ENCODE results near the gene MLXIP.
A peak's percentile ranks its signal among the peaks of the same experiment; 100 is the strongest.

Gene MLXIP

GRCh38 chr12:122078141-122079032, at the start of gene MLXIP:
Gene MLXIP (plus strand): TSS chr12:122078756. CDS start chr12:122078854, 98 bp downstream.
- H3K27me3 ChIP-seq, result no peaks in the 10 kb centered on the region
- no peaks in the 10 kb centered on the region for H3K36me3 ChIP-seq
- TF ChIP-seq Cebpa-rat (IDR thresholded peaks at IDR 0.05), result no peak
- H3K4me1 ChIP-seq, result peaks cover 66% of the 10 kb centered on the region
- peaks cover 46% of the 10 kb centered on the region for H4K20me1 ChIP-seq
- peaks cover 9% of the 10 kb centered on the region; the same call in 1 of the 2 replicates for H3K9me3 ChIP-seq
- peak within 1 kb of the TSS; percentile 97 for H3K4me2 ChIP-seq
- H3K4me3 ChIP-seq, result peak within 1 kb of the TSS; percentile 95
- H3K27ac ChIP-seq, result peak within 1 kb of the TSS; percentile 98
- peak within 1 kb of the TSS; percentile 97 for H3K9ac ChIP-seq

GRCh38 chr12:122028905-122029560, 49.5 kb upstream of the MLXIP start:
- Histone ChIP-seq H3K4me2 (peak overlapping the region; percentile 97), H3K4me1 (peaks cover 83% of the 10 kb centered on the region), H3K4me3 (peak overlapping the region; percentile 32; the same call in 1 of the 2 replicates), H3K9me3 (no peaks in the 10 kb centered on the region), H3K27me3 (no peaks in the 10 kb centered on the region), H3K9ac (peak overlapping the region; percentile 68; the same call in 1 of the 2 replicates), H3K27ac (peak overlapping the region; percentile 75), H3K36me3 (peaks cover 32% of the 10 kb centered on the region), H4K20me1 (peaks cover 100% of the 10 kb centered on the region)
- no peak for TF ChIP-seq Cebpa-rat (IDR thresholded peaks at IDR 0.05)

GRCh38 chr12:122029620-122030423, 48.7 kb upstream of the MLXIP start:
- peaks cover 100% of the 10 kb centered on the region for H4K20me1 ChIP-seq
- H3K36me3 ChIP-seq, result peaks cover 39% of the 10 kb centered on the region
- peak overlapping the region; percentile 97 for H3K4me2 ChIP-seq
- peaks cover 83% of the 10 kb centered on the region for H3K4me1 ChIP-seq
- peak overlapping the region; percentile 75 for H3K27ac ChIP-seq
- TF ChIP-seq Cebpa-rat (IDR thresholded peaks at IDR 0.05), result no peak
- peak overlapping the region; percentile 68 for H3K9ac ChIP-seq
- no peaks in the 10 kb centered on the region for H3K27me3 ChIP-seq
- H3K4me3 ChIP-seq, result peak overlapping the region; percentile 32
- H3K9me3 ChIP-seq, result no peaks in the 10 kb centered on the region

- peak overlapping the region; percentile 68 for H3K9ac ChIP-seq
- peaks cover 46% of the 10 kb centered on the region for H3K36me3 ChIP-seq
- peak overlapping the region; percentile 32; the same call in 1 of the 2 replicates for H3K4me3 ChIP-seq
- H3K4me2 ChIP-seq, result peak overlapping the region; percentile 97
- peak overlapping the region; percentile 75 for H3K27ac ChIP-seq
- peaks cover 83% of the 10 kb centered on the region for H3K4me1 ChIP-seq
- peaks cover 100% of the 10 kb centered on the region for H4K20me1 ChIP-seq
- no peaks in the 10 kb centered on the region for H3K27me3 ChIP-seq
- TF ChIP-seq Cebpa-rat (IDR thresholded peaks at IDR 0.05), result no peak
- no peaks in the 10 kb centered on the region for H3K9me3 ChIP-seq
Measured at GRCh38 chr12:122030424-122031035, 48.0 kb upstream of the MLXIP start.

- peaks cover 82% of the 10 kb centered on the region for H3K4me1 ChIP-seq
- H3K4me3 ChIP-seq, result no peak overlapping the region
- peak overlapping the region; percentile 75; the same call in 1 of the 2 replicates for H3K27ac ChIP-seq
- H4K20me1 ChIP-seq, result peaks cover 100% of the 10 kb centered on the region
- H3K4me2 ChIP-seq, result peak overlapping the region; percentile 97
- no peak overlapping the region for H3K9ac ChIP-seq
- TF ChIP-seq Cebpa-rat (IDR thresholded peaks at IDR 0.05), result no peak
- peaks cover 57% of the 10 kb centered on the region for H3K36me3 ChIP-seq
- no peaks in the 10 kb centered on the region for H3K9me3 ChIP-seq
- H3K27me3 ChIP-seq, result no peaks in the 10 kb centered on the region
Measured at GRCh38 chr12:122031342-122032216, 47.0 kb upstream of the MLXIP start.

GRCh38 chr12:122032580-122032979, 46.0 kb upstream of the MLXIP start:
- peaks cover 77% of the 10 kb centered on the region for H3K4me1 ChIP-seq
- H3K27ac ChIP-seq, result no peak overlapping the region
- no peak overlapping the region for H3K9ac ChIP-seq
- H3K36me3 ChIP-seq, result peaks cover 67% of the 10 kb centered on the region
- H3K27me3 ChIP-seq, result no peaks in the 10 kb centered on the region
- H4K20me1 ChIP-seq, result peaks cover 100% of the 10 kb centered on the region
- no peak overlapping the region for H3K4me2 ChIP-seq
- H3K4me3 ChIP-seq, result no peak overlapping the region
- no peaks in the 10 kb centered on the region for H3K9me3 ChIP-seq
- no peak for TF ChIP-seq Cebpa-rat (IDR thresholded peaks at IDR 0.05)

GRCh38 chr12:122035292-122035691, 43.3 kb upstream of the MLXIP start:
- Histone ChIP-seq H3K9ac (no peak overlapping the region), H4K20me1 (peaks cover 97% of the 10 kb centered on the region), H3K4me2 (peak overlapping the region; percentile 16; the same call in 1 of the 2 replicates), H3K4me3 (no peak overlapping the region), H3K36me3 (peaks cover 94% of the 10 kb centered on the region), H3K9me3 (no peaks in the 10 kb centered on the region), H3K27ac (peak overlapping the region; percentile 23; the same call in 1 of the 2 replicates), H3K27me3 (no peaks in the 10 kb centered on the region), H3K4me1 (peaks cover 71% of the 10 kb centered on the region)
- no peak for TF ChIP-seq Cebpa-rat (IDR thresholded peaks at IDR 0.05)

GRCh38 chr12:122036153-122036552, 42.4 kb upstream of the MLXIP start:
- Histone ChIP-seq H3K36me3 (peaks cover 97% of the 10 kb centered on the region), H3K27ac (no peak overlapping the region)

More at GRCh38 chr12:122036153-122036552, 42.4 kb upstream of the MLXIP start:
- TF ChIP-seq Cebpa-rat (IDR thresholded peaks at IDR 0.05), result no peak
- no peaks in the 10 kb centered on the region for H3K27me3 ChIP-seq
- H3K4me1 ChIP-seq, result peaks cover 71% of the 10 kb centered on the region
- peaks cover 97% of the 10 kb centered on the region for H4K20me1 ChIP-seq
- H3K4me2 ChIP-seq, result no peak overlapping the region
- H3K9me3 ChIP-seq, result no peaks in the 10 kb centered on the region
- H3K4me3 ChIP-seq, result no peak overlapping the region
- H3K9ac ChIP-seq, result no peak overlapping the region

All from BLaER1 (cell line).